Liver (tissue), 3 donors: ENCODE data around the gene AMZ1.

ENCODE experiments used
- GABPA ChIP-seq, 2 donors: IDR thresholded peaks in 1 of 2; conservative IDR thresholded peaks in 1 of 2; 2 replicates each; pipeline ENCODE4 v1.6.1; 2016; ENCODE audit warnings: antibody characterized with exemption in 2 of 2, mild to moderate bottlenecking in 1 of 2, moderate library complexity in 1 of 2
- JUND ChIP-seq, 2 donors: IDR thresholded peaks; 2 replicates each; pipeline ENCODE4 v1.6.1; 2016; ENCODE audit warnings: antibody characterized with exemption in 2 of 2
- NR2F2 ChIP-seq: IDR thresholded peaks from 2 replicates; pipeline ENCODE4 v1.6.1; 2016; ENCODE audit warnings: antibody characterized with exemption
- RAD21 ChIP-seq, 2 donors: IDR thresholded peaks; 2 replicates each; pipeline ENCODE4 v1.6.1; 2016; ENCODE audit warnings: antibody characterized with exemption in 2 of 2, mild to moderate bottlenecking in 2 of 2
- RXRA ChIP-seq, 2 donors: IDR thresholded peaks; 2 replicates each; pipeline ENCODE4 v1.6.1; 2017 to 2018; ENCODE audit warnings: antibody characterized with exemption in 2 of 2, mild to moderate bottlenecking in 1 of 2
- SP1 ChIP-seq: IDR thresholded peaks from 2 replicates; pipeline ENCODE4 v1.6.1; 2018; ENCODE audit warnings: antibody characterized with exemption, mild to moderate bottlenecking
- TAF1 ChIP-seq: conservative IDR thresholded peaks from 2 replicates; pipeline ENCODE4 v1.6.1; 2016; ENCODE audit warnings: antibody characterized with exemption, mild to moderate bottlenecking
- YY1 ChIP-seq: IDR thresholded peaks from 2 replicates; pipeline ENCODE4 v1.6.1; 2016; ENCODE audit warnings: antibody characterized with exemption, mild to moderate bottlenecking
- TF ChIP-seq, protein P1 (sequence below): fragments of 150-350 bp; IDR thresholded peaks from 2 replicates; pipeline ENCODE4 v1.5.1; 2017; ENCODE audit warnings: improper control_type of control experiment, low read depth, low read length; ENCODE audit not compliant: missing input control
- TF ChIP-seq, protein P2 (sequence below): IDR thresholded peaks from 2 replicates; pipeline ENCODE4 v1.6.1; 2016; ENCODE audit warnings: antibody characterized with exemption
- TF ChIP-seq, protein P3 (sequence below): IDR thresholded peaks from 2 replicates; pipeline ENCODE4 v1.6.1; 2016; ENCODE audit warnings: antibody characterized with exemption
- TF ChIP-seq, protein P4 (sequence below): IDR thresholded peaks from 2 replicates; pipeline ENCODE4 v1.6.1; 2016; ENCODE audit warnings: antibody characterized with exemption, mild to moderate bottlenecking
- TF ChIP-seq, protein P5 (sequence below): IDR thresholded peaks from 2 replicates; pipeline ENCODE4 v1.6.1; 2016; ENCODE audit warnings: antibody characterized with exemption
- donor health status: healthy.
- donor health status: healthy.

DNA sequence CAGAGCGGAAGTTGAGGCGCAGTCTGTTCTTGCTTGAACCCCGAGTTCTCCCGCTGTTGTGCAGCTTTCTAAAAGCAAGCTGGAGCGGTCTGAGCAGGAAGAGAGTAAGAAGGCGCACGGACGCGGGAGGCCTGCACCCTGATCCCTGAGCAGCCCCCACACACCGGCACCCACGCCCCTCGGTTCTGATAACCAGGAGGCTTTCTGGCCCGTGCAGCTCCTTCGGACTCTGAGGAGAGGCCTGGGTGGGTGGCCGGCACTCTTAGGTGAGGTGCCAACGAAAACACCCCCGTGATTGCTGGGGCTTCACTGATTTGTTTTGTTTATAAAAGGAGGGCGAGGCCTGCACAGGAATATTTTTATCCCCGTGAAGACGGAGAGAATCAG is 28.9 kb downstream of the AMZ1 start:
- TF ChIP-seq, protein P1, sequence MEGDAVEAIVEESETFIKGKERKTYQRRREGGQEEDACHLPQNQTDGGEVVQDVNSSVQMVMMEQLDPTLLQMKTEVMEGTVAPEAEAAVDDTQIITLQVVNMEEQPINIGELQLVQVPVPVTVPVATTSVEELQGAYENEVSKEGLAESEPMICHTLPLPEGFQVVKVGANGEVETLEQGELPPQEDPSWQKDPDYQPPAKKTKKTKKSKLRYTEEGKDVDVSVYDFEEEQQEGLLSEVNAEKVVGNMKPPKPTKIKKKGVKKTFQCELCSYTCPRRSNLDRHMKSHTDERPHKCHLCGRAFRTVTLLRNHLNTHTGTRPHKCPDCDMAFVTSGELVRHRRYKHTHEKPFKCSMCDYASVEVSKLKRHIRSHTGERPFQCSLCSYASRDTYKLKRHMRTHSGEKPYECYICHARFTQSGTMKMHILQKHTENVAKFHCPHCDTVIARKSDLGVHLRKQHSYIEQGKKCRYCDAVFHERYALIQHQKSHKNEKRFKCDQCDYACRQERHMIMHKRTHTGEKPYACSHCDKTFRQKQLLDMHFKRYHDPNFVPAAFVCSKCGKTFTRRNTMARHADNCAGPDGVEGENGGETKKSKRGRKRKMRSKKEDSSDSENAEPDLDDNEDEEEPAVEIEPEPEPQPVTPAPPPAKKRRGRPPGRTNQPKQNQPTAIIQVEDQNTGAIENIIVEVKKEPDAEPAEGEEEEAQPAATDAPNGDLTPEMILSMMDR, result no peak
- TF ChIP-seq RAD21 (IDR thresholded peaks at IDR 0.05), result no peak
- TF ChIP-seq, protein P2, sequence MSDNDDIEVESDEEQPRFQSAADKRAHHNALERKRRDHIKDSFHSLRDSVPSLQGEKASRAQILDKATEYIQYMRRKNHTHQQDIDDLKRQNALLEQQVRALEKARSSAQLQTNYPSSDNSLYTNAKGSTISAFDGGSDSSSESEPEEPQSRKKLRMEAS, result no peak
- TF ChIP-seq, protein P3, sequence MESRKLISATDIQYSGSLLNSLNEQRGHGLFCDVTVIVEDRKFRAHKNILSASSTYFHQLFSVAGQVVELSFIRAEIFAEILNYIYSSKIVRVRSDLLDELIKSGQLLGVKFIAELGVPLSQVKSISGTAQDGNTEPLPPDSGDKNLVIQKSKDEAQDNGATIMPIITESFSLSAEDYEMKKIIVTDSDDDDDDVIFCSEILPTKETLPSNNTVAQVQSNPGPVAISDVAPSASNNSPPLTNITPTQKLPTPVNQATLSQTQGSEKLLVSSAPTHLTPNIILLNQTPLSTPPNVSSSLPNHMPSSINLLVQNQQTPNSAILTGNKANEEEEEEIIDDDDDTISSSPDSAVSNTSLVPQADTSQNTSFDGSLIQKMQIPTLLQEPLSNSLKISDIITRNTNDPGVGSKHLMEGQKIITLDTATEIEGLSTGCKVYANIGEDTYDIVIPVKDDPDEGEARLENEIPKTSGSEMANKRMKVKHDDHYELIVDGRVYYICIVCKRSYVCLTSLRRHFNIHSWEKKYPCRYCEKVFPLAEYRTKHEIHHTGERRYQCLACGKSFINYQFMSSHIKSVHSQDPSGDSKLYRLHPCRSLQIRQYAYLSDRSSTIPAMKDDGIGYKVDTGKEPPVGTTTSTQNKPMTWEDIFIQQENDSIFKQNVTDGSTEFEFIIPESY, result no peak
- TF ChIP-seq SP1, result no peak
- no peak for TF ChIP-seq JUND (IDR thresholded peaks at IDR 0.05)
- no peak for TF ChIP-seq TAF1
- TF ChIP-seq RXRA (IDR thresholded peaks at IDR 0.05), result no peak
- no peak for TF ChIP-seq NR2F2
- TF ChIP-seq, protein P4, sequence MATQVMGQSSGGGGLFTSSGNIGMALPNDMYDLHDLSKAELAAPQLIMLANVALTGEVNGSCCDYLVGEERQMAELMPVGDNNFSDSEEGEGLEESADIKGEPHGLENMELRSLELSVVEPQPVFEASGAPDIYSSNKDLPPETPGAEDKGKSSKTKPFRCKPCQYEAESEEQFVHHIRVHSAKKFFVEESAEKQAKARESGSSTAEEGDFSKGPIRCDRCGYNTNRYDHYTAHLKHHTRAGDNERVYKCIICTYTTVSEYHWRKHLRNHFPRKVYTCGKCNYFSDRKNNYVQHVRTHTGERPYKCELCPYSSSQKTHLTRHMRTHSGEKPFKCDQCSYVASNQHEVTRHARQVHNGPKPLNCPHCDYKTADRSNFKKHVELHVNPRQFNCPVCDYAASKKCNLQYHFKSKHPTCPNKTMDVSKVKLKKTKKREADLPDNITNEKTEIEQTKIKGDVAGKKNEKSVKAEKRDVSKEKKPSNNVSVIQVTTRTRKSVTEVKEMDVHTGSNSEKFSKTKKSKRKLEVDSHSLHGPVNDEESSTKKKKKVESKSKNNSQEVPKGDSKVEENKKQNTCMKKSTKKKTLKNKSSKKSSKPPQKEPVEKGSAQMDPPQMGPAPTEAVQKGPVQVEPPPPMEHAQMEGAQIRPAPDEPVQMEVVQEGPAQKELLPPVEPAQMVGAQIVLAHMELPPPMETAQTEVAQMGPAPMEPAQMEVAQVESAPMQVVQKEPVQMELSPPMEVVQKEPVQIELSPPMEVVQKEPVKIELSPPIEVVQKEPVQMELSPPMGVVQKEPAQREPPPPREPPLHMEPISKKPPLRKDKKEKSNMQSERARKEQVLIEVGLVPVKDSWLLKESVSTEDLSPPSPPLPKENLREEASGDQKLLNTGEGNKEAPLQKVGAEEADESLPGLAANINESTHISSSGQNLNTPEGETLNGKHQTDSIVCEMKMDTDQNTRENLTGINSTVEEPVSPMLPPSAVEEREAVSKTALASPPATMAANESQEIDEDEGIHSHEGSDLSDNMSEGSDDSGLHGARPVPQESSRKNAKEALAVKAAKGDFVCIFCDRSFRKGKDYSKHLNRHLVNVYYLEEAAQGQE, result no peak
- TF ChIP-seq, protein P5, sequence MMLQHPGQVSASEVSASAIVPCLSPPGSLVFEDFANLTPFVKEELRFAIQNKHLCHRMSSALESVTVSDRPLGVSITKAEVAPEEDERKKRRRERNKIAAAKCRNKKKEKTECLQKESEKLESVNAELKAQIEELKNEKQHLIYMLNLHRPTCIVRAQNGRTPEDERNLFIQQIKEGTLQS, result no peak
- TF ChIP-seq YY1, result no peak
- no peak for TF ChIP-seq GABPA (IDR thresholded peaks at IDR 0.05 in 1 of 2, conservative IDR thresholded peaks at IDR 0.05 in 1 of 2)
